ENCODE results near the gene ANXA1.

DNA sequence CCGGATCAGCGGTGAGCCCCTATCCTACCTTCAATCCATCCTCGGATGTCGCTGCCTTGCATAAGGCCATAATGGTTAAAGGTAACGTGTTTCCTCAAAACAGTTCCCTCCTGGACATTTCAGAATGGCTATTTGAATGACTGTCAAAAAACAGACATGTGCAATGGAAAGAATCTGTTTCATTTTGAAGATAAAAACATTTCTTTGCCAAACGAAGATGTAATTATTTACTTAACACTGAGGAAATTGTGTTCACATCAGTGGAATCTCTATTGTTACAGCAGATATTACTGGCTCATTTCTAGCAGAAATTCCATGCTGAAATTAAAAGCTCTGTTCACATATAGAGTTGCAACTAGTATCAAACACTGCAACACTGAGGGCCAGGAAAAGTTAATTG is 7.1 kb downstream of the ANXA1 start:
- TF ChIP-seq EZH2phosphoT487 (IDR thresholded peaks at IDR 0.05; ENCODE audit: insufficient read depth, low read depth) (no peak), EZH2 (IDR thresholded peaks at IDR 0.05; ENCODE audit: insufficient read depth, poor library complexity, severe bottlenecking) (no peak)
